ENCODE data around the gene CDKN2B-AS1.

The CDKN2B-AS1 gene

GRCh38 chr9:22008717-22009505 is 14.3 kb downstream of the CDKN2B-AS1 start, which contains the start of gene CDKN2B:
Gene CDKN2B, minus strand, starts transcription at chr9:22009305. Its CDS starts 352 bp downstream, at chr9:22008953.
- H2BK5ac ChIP-seq (ENCODE audit: low read length): no peak within 1 kb of the TSS
- peak within 1 kb of the TSS; percentile 66 for H3K9ac ChIP-seq (ENCODE audit: low read depth, low read length, poor library complexity)
- H3K36me3 ChIP-seq (replicated peaks in 1 of 2; ENCODE audit: control insufficient read depth in 2 of 2, insufficient read depth in 2 of 2, low read length in 2 of 2): no peaks in the 10 kb centered on the region
- no CpG with 5 or more reads among the region's 86 CpGs for WGBS, 2 donors (ENCODE audit: extremely low coverage in 2 of 2, insufficient read length in 2 of 2, insufficient replicate concordance in 1 of 2)
- no peak within 1 kb of the TSS for H3K27ac ChIP-seq (replicated peaks; ENCODE audit: low read length)
- peaks cover 5 to 43% (median 22%) of the 10 kb centered on the region in 3 experiments for H3K27me3 ChIP-seq (ENCODE audit: control insufficient read depth in 3 of 3, insufficient read depth in 3 of 3, low read depth in 1 of 3, low read length in 3 of 3)
- no peak within 1 kb of the TSS for H3K14ac ChIP-seq (ENCODE audit: low read length)
- no peak within 1 kb of the TSS for H2AK5ac ChIP-seq (ENCODE audit: low read depth, low read length)
- no peak within 1 kb of the TSS for H2BK120ac ChIP-seq (ENCODE audit: low read depth, low read length)
- no peaks in the 10 kb centered on the region for H3K9me3 ChIP-seq (replicated peaks in 1 of 2; ENCODE audit: control insufficient read depth in 2 of 2, insufficient read depth in 1 of 2, low read depth in 1 of 2, low read length in 2 of 2)
- H4K8ac ChIP-seq (ENCODE audit: low read depth, low read length): no peak within 1 kb of the TSS
- peak within 1 kb of the TSS; percentile 47 to 86 for H3K4me3 ChIP-seq (ENCODE audit: low read length in 2 of 2)
- peaks cover 0 to 3% of the 10 kb centered on the region in 2 donors for H3K4me1 ChIP-seq (ENCODE audit: control insufficient read depth in 2 of 2, insufficient read depth in 1 of 2, low read depth in 1 of 2, low read length in 2 of 2)
- peak within 1 kb of the TSS; percentile 29 for H3K23ac ChIP-seq (ENCODE audit: low read depth, low read length, poor library complexity)
- H3K4ac ChIP-seq (ENCODE audit: low read length): no peak within 1 kb of the TSS
- H2AFZ ChIP-seq (ENCODE audit: low read length): peak within 1 kb of the TSS; percentile 98
- no peak within 1 kb of the TSS for H2BK12ac ChIP-seq (ENCODE audit: low read length)
- peak within 1 kb of the TSS; percentile 99 for H3K4me2 ChIP-seq (ENCODE audit: insufficient read depth, low read length, poor library complexity, severe bottlenecking)
- no peak within 1 kb of the TSS for H4K91ac ChIP-seq (ENCODE audit: low read depth, low read length, poor library complexity)
- H3K79me1 ChIP-seq (ENCODE audit: low read depth, low read length): no peaks in the 10 kb centered on the region
- H2BK15ac ChIP-seq (ENCODE audit: low read length): peak within 1 kb of the TSS; percentile 31
- peak; percentile 91 for DNase-seq (ENCODE audit: low spot score)
- peak within 1 kb of the TSS; percentile 80 for H3K18ac ChIP-seq (ENCODE audit: low read length)

- peaks cover 0 to 3% of the 10 kb centered on the region in 2 donors for H3K4me1 ChIP-seq (ENCODE audit: control insufficient read depth in 2 of 2, insufficient read depth in 1 of 2, low read depth in 1 of 2, low read length in 2 of 2)
- H3K27me3 ChIP-seq (ENCODE audit: control insufficient read depth in 3 of 3, insufficient read depth in 3 of 3, low read depth in 1 of 3, low read length in 3 of 3): peaks cover 5 to 37% (median 22%) of the 10 kb centered on the region in 3 experiments
- H2BK120ac ChIP-seq (ENCODE audit: low read depth, low read length): no peak overlapping the region
- H4K91ac ChIP-seq (ENCODE audit: low read depth, low read length, poor library complexity): no peak overlapping the region
- DNase-seq (ENCODE audit: low spot score): no peak
- H3K18ac ChIP-seq (ENCODE audit: low read length): no peak overlapping the region
- H3K9me3 ChIP-seq (replicated peaks in 1 of 2; ENCODE audit: control insufficient read depth in 2 of 2, insufficient read depth in 1 of 2, low read depth in 1 of 2, low read length in 2 of 2): no peaks in the 10 kb centered on the region
- no peaks in the 10 kb centered on the region for H3K79me1 ChIP-seq (ENCODE audit: low read depth, low read length)
- H4K8ac ChIP-seq (ENCODE audit: low read depth, low read length): no peak overlapping the region
- H2AFZ ChIP-seq (ENCODE audit: low read length): peak overlapping the region; percentile 98
- H2AK5ac ChIP-seq (ENCODE audit: low read depth, low read length): no peak overlapping the region
- peak overlapping the region; percentile 47 to 65 for H3K4me3 ChIP-seq (ENCODE audit: low read length in 2 of 2)
- H3K14ac ChIP-seq (ENCODE audit: low read length): no peak overlapping the region
- H2BK12ac ChIP-seq (ENCODE audit: low read length): no peak overlapping the region
- no peak overlapping the region for H3K27ac ChIP-seq (replicated peaks; ENCODE audit: low read length)
- H2BK15ac ChIP-seq (ENCODE audit: low read length): no peak overlapping the region
- no CpG with 5 or more reads among the region's 6 CpGs for WGBS, 2 donors (ENCODE audit: extremely low coverage in 2 of 2, insufficient read length in 2 of 2, insufficient replicate concordance in 1 of 2)
- H3K23ac ChIP-seq (ENCODE audit: low read depth, low read length, poor library complexity): no peak overlapping the region
- no peak overlapping the region for H3K4ac ChIP-seq (ENCODE audit: low read length)
- no peaks in the 10 kb centered on the region for H3K36me3 ChIP-seq (replicated peaks in 1 of 2; ENCODE audit: control insufficient read depth in 2 of 2, insufficient read depth in 2 of 2, low read length in 2 of 2)
- no peak overlapping the region for H3K9ac ChIP-seq (ENCODE audit: low read depth, low read length, poor library complexity)
- peak overlapping the region; percentile 99 for H3K4me2 ChIP-seq (ENCODE audit: insufficient read depth, low read length, poor library complexity, severe bottlenecking)
- no peak overlapping the region for H2BK5ac ChIP-seq (ENCODE audit: low read length)
Measured at GRCh38 chr9:22009506-22009867, 14.9 kb downstream of the CDKN2B-AS1 start.

- Histone ChIP-seq H3K18ac (ENCODE audit: low read length) (no peak overlapping the region), H2BK15ac (ENCODE audit: low read length) (no peak overlapping the region), H3K4ac (ENCODE audit: low read length) (no peak overlapping the region), H3K27me3 (ENCODE audit: control insufficient read depth in 3 of 3, insufficient read depth in 3 of 3, low read depth in 1 of 3, low read length in 3 of 3) (peaks cover 2 to 22% (median 8%) of the 10 kb centered on the region in 3 experiments), H2BK5ac (ENCODE audit: low read length) (no peak overlapping the region), H3K36me3 (replicated peaks in 1 of 2; ENCODE audit: control insufficient read depth in 2 of 2, insufficient read depth in 2 of 2, low read length in 2 of 2) (no peaks in the 10 kb centered on the region), H3K27ac (replicated peaks; ENCODE audit: low read length) (no peak overlapping the region), H2AFZ (ENCODE audit: low read length) (no peak overlapping the region), H3K14ac (ENCODE audit: low read length) (no peak overlapping the region), H3K23ac (ENCODE audit: low read depth, low read length, poor library complexity) (no peak overlapping the region), H2AK5ac (ENCODE audit: low read depth, low read length) (no peak overlapping the region), H4K8ac (ENCODE audit: low read depth, low read length) (no peak overlapping the region), H3K4me2 (ENCODE audit: insufficient read depth, low read length, poor library complexity, severe bottlenecking) (no peak overlapping the region), H3K79me1 (ENCODE audit: low read depth, low read length) (no peaks in the 10 kb centered on the region), H3K4me3 (ENCODE audit: low read length in 2 of 2) (no peak overlapping the region), H2BK120ac (ENCODE audit: low read depth, low read length) (no peak overlapping the region), H2BK12ac (ENCODE audit: low read length) (no peak overlapping the region), H4K91ac (ENCODE audit: low read depth, low read length, poor library complexity) (no peak overlapping the region), H3K9ac (ENCODE audit: low read depth, low read length, poor library complexity) (no peak overlapping the region), H3K4me1 (ENCODE audit: control insufficient read depth in 2 of 2, insufficient read depth in 1 of 2, low read depth in 1 of 2, low read length in 2 of 2) (no peaks in the 10 kb centered on the region), H3K9me3 (replicated peaks in 1 of 2; ENCODE audit: control insufficient read depth in 2 of 2, insufficient read depth in 1 of 2, low read depth in 1 of 2, low read length in 2 of 2) (no peaks in the 10 kb centered on the region)
- DNase-seq (ENCODE audit: low spot score): no peak
- no CpG with 5 or more reads among the region's 13 CpGs for WGBS, 2 donors (ENCODE audit: extremely low coverage in 2 of 2, insufficient read length in 2 of 2, insufficient replicate concordance in 1 of 2)
Measured at GRCh38 chr9:22010866-22011625, 16.5 kb downstream of the CDKN2B-AS1 start.

GRCh38 chr9:22022396-22022795 is 27.8 kb downstream of the CDKN2B-AS1 start:
- Histone ChIP-seq H3K18ac (ENCODE audit: low read length) (no peak overlapping the region), H3K4me1 (ENCODE audit: control insufficient read depth in 2 of 2, insufficient read depth in 1 of 2, low read depth in 1 of 2, low read length in 2 of 2) (no peaks in the 10 kb centered on the region), H3K9me3 (replicated peaks in 1 of 2; ENCODE audit: control insufficient read depth in 2 of 2, insufficient read depth in 1 of 2, low read depth in 1 of 2, low read length in 2 of 2) (peaks cover 0 to 3% of the 10 kb centered on the region in 2 donors), H3K4me3 (ENCODE audit: low read length in 2 of 2) (no peak overlapping the region), H3K23ac (ENCODE audit: low read depth, low read length, poor library complexity) (no peak overlapping the region), H3K27ac (replicated peaks; ENCODE audit: low read length) (no peak overlapping the region), H2AK5ac (ENCODE audit: low read depth, low read length) (no peak overlapping the region), H4K8ac (ENCODE audit: low read depth, low read length) (no peak overlapping the region), H4K91ac (ENCODE audit: low read depth, low read length, poor library complexity) (no peak overlapping the region), H3K79me1 (ENCODE audit: low read depth, low read length) (no peaks in the 10 kb centered on the region), H2BK12ac (ENCODE audit: low read length) (no peak overlapping the region), H2BK120ac (ENCODE audit: low read depth, low read length) (no peak overlapping the region), H2BK5ac (ENCODE audit: low read length) (no peak overlapping the region), H3K36me3 (replicated peaks in 1 of 2; ENCODE audit: control insufficient read depth in 2 of 2, insufficient read depth in 2 of 2, low read length in 2 of 2) (no peaks in the 10 kb centered on the region), H3K9ac (ENCODE audit: low read depth, low read length, poor library complexity) (no peak overlapping the region), H3K14ac (ENCODE audit: low read length) (no peak overlapping the region), H2BK15ac (ENCODE audit: low read length) (no peak overlapping the region), H3K4ac (ENCODE audit: low read length) (no peak overlapping the region), H3K27me3 (ENCODE audit: control insufficient read depth in 3 of 3, insufficient read depth in 3 of 3, low read depth in 1 of 3, low read length in 3 of 3) (no peaks in the 10 kb centered on the region), H3K4me2 (ENCODE audit: insufficient read depth, low read length, poor library complexity, severe bottlenecking) (no peak overlapping the region), H2AFZ (ENCODE audit: low read length) (no peak overlapping the region)
- no peak for DNase-seq (ENCODE audit: low spot score)
- WGBS, 2 donors (ENCODE audit: extremely low coverage in 2 of 2, insufficient read length in 2 of 2, insufficient replicate concordance in 1 of 2): no CpG with 5 or more reads among the region's 3 CpGs
